Measurements from ENCODE around the gene ATG4B. TPM values are rescaled to one million over a fixed set of nuclear protein-coding genes. Genes with fewer than 3 reads are reported as not detected.
A peak's percentile ranks its signal among the peaks of the same experiment; 100 is the strongest.
"Not testable (repeated sequence)": the region's sequence is repeated elsewhere in the genome, so short reads cannot be mapped to it uniquely, and the experiment has no call there.

Gene ATG4B
- total RNA-seq, 1 donor from 2014 or later = 80.7 TPM

- peaks cover 10% of the 10 kb centered on the region for H3K4me1 Mint-ChIP-seq
- Histone ChIP-seq H3F3A (ENCODE audit: low read depth) (no peaks in the 10 kb centered on the region), H3K36me3 (no peaks in the 10 kb centered on the region), H3K4me3 (no peak overlapping the region), H2AFZ (replicated peaks) (no peak overlapping the region), H3K27ac (no peak overlapping the region), H3K9ac (peak overlapping the region; percentile 27), H3K4me1 (no peaks in the 10 kb centered on the region), H3K4me2 (no peak overlapping the region), H3K9me3 (ENCODE audit: low read depth) (no peaks in the 10 kb centered on the region), H3K79me2 (ENCODE audit: low read depth) (no peaks in the 10 kb centered on the region), H4K20me1 (ENCODE audit: low read depth) (peaks cover 12% of the 10 kb centered on the region), H3K27me3 (no peaks in the 10 kb centered on the region)
- no peak overlapping the region for H3K27ac Mint-ChIP-seq
- TF ChIP-seq EZH2 (IDR thresholded peaks at IDR 0.05) (no peak), EZH2phosphoT487 (IDR thresholded peaks at IDR 0.05) (no peak), CTCF (IDR thresholded peaks at IDR 0.05) (no peak)
- H3K27me3 Mint-ChIP-seq (ENCODE audit: insufficient read depth, low read depth) = no peaks in the 10 kb centered on the region
- H3K9me3 Mint-ChIP-seq = no peaks in the 10 kb centered on the region
- no peak for DNase-seq (ENCODE audit: low spot score)
- peaks cover 19% of the 10 kb centered on the region for H3K36me3 Mint-ChIP-seq
- H3K4me3 Mint-ChIP-seq = no peak overlapping the region
Measured at GRCh38 chr2:241660593-241661213, 23.2 kb downstream of the ATG4B start.

DNA sequence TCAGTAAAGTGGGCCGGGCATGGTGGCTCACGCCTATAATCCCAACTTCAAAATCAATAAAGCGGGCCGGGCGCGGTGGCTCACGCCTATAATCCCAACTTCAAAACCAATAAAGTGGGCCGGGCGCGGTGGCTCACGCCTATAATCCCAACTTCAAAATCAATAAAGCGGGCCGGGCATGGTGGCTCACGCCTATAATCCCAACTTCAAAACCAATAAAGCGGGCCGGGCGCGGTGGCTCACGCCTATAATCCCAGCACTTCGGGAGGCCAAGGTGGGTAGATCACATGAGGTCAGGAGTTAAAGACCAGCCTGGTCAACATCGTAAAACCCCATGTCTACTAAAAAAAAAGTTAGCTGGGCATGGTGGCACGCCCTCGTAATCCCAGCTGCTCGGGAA, 25.2 kb downstream of the ATG4B start:
- not testable (repeated sequence) for H3K36me3 ChIP-seq

DNA sequence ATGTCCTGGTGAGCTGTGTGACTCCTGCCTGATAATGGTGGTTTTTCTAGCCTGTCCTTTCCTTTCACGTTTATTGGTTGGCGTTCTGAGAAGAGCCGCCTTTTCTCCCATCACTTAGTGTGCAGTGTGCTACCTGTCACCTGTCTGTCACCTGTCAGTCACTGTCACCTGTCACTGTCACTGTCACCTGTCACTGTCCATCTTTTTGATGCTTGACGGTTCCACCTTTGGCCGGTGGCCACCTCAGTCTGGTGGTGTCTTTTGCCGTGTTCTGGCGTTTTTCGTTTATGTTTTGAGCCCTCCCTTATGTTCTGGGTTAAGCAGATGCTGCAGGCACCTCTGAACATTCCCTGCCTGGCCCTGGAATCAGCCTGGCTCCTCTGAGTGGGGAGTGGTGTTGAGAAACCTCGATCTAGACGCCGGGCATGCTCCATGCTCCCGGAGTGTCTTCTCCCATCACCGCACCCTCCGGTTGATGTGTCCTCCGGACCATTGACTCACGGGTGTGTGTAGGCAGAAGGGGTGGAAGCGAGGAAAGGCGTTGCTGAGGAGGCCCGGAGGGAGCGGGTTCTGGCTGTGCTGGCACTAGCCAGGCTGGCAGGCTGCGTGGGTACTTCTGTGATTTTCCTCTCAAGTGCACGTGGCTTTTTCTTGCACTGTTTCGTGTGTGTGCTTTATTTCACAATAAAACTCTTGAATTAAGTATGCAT, 28.4 kb downstream of the ATG4B start:
- H3K27me3 ChIP-seq = no peaks in the 10 kb centered on the region
- no peaks in the 10 kb centered on the region for H3K9me3 ChIP-seq (ENCODE audit: low read depth)
- H2AFZ ChIP-seq (replicated peaks) = no peak overlapping the region
- H3K4me3 Mint-ChIP-seq = peak overlapping the region; percentile 61
- DNase-seq (ENCODE audit: low spot score) = no peak
- H3K4me2 ChIP-seq = no peak overlapping the region
- H3K4me3 ChIP-seq = no peak overlapping the region
- H3K4me1 ChIP-seq = peaks cover 7% of the 10 kb centered on the region
- no peaks in the 10 kb centered on the region for H3F3A ChIP-seq (ENCODE audit: low read depth)
- peak overlapping the region; percentile 48 for H3K27ac Mint-ChIP-seq
- peaks cover 3% of the 10 kb centered on the region for H3K27me3 Mint-ChIP-seq (ENCODE audit: insufficient read depth, low read depth)
- H3K9ac ChIP-seq = no peak overlapping the region
- no peaks in the 10 kb centered on the region for H3K9me3 Mint-ChIP-seq
- H3K4me1 Mint-ChIP-seq = peaks cover 23% of the 10 kb centered on the region
- no peaks in the 10 kb centered on the region for H3K79me2 ChIP-seq (ENCODE audit: low read depth)
- no peak overlapping the region for H3K27ac ChIP-seq
- H3K36me3 ChIP-seq = no peaks in the 10 kb centered on the region
- peaks cover 14% of the 10 kb centered on the region for H4K20me1 ChIP-seq (ENCODE audit: low read depth)
- TF ChIP-seq EZH2 (IDR thresholded peaks at IDR 0.05) = no peak
- no peak for TF ChIP-seq EZH2phosphoT487 (IDR thresholded peaks at IDR 0.05)
- no peak for TF ChIP-seq CTCF (IDR thresholded peaks at IDR 0.05)
- H3K36me3 Mint-ChIP-seq = peaks cover 5% of the 10 kb centered on the region

More for the DNA sequence above, 25.2 kb downstream of the ATG4B start:
- Mint-ChIP-seq H3K4me1 (peaks cover 23% of the 10 kb centered on the region), H3K36me3 (peaks cover 12% of the 10 kb centered on the region)
- H2AFZ ChIP-seq (replicated peaks); H3K79me2 ChIP-seq (ENCODE audit: low read depth); DNase-seq (ENCODE audit: low spot score); H3K27ac Mint-ChIP-seq; H3K27ac ChIP-seq; H3K4me3 Mint-ChIP-seq; H3K4me3 ChIP-seq; H3K27me3 ChIP-seq; H3K9me3 Mint-ChIP-seq; H3K27me3 Mint-ChIP-seq (ENCODE audit: insufficient read depth, low read depth); H3K9ac ChIP-seq; H3F3A ChIP-seq (ENCODE audit: low read depth); H3K4me2 ChIP-seq; H3K9me3 ChIP-seq (ENCODE audit: low read depth); H3K4me1 ChIP-seq: not testable (repeated sequence)
- H4K20me1 ChIP-seq (ENCODE audit: low read depth) = peaks cover 24% of the 10 kb centered on the region
